ENCODE measurements around the gene SETD7. TPM values are rescaled to one million over a fixed set of nuclear protein-coding genes. Genes with fewer than 3 reads are reported as not detected.

The SETD7 gene
- total RNA-seq, 2 donors from 2014 or later, result 51.8 to 69.5 TPM

- Histone ChIP-seq H3K27me3 (no peaks in the 10 kb centered on the region), H3K27ac (no peak overlapping the region), H3K4me3 (no peak overlapping the region), H3K9me3 (no peaks in the 10 kb centered on the region), H3K36me3 (no peaks in the 10 kb centered on the region), H3K4me1 (no peaks in the 10 kb centered on the region)
- no peak for DNase-seq (ENCODE audit: low spot score)
- no peak for TF ChIP-seq CTCF (IDR thresholded peaks at IDR 0.05)
These were observed 74.6 kb downstream of the SETD7 start for GRCh38 chr4:139481465-139481864.

DNA sequence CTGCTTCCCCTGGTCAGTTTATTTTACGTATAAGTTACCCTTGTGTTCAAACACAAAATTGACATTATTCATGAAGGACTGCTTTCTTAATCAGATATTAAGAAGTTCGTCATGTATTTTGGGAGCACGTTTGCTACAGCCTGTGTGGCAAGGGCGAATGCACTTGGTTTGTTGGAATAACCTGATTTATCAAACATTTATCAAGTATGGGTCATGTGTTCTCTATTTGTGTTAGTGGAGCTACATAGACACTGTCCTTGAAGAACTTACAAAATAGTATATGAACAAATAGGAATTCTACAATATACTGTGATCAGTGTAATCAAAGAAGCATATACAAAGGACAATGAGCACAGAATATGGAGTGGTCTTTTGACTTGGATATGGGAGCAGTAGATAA lies 79.7 kb downstream of the SETD7 start:
- peaks cover 0 to 9% of the 10 kb centered on the region in 2 donors for H3K9me3 ChIP-seq
- no peaks in the 10 kb centered on the region for H3K4me1 ChIP-seq
- no peak for DNase-seq (ENCODE audit: low spot score)
- no peak for TF ChIP-seq CTCF (IDR thresholded peaks at IDR 0.05)
- no peaks in the 10 kb centered on the region for H3K27me3 ChIP-seq
- H3K27ac ChIP-seq, result no peak overlapping the region
- H3K4me3 ChIP-seq, result no peak overlapping the region
- peaks cover 22% of the 10 kb centered on the region for H3K36me3 ChIP-seq

- no peak overlapping the region for H3K4me3 ChIP-seq
- peaks cover 0 to 21% of the 10 kb centered on the region in 2 donors for H3K9me3 ChIP-seq
- H3K4me1 ChIP-seq, result no peaks in the 10 kb centered on the region
- H3K27me3 ChIP-seq, result no peaks in the 10 kb centered on the region
- H3K36me3 ChIP-seq, result peaks cover 22% of the 10 kb centered on the region
- no peak for DNase-seq (ENCODE audit: low spot score)
- no peak for TF ChIP-seq CTCF (IDR thresholded peaks at IDR 0.05)
- H3K27ac ChIP-seq, result no peak overlapping the region
These were observed 83.2 kb downstream of the SETD7 start for GRCh38 chr4:139472852-139473251.

- H3K27me3 ChIP-seq, result no peaks in the 10 kb centered on the region
- H3K36me3 ChIP-seq, result peaks cover 22% of the 10 kb centered on the region
- H3K27ac ChIP-seq, result no peak overlapping the region
- DNase-seq (ENCODE audit: low spot score), result no peak
- no peaks in the 10 kb centered on the region for H3K4me1 ChIP-seq
- H3K4me3 ChIP-seq, result no peak overlapping the region
- no peak for TF ChIP-seq CTCF (IDR thresholded peaks at IDR 0.05)
- peaks cover 0 to 21% of the 10 kb centered on the region in 2 donors for H3K9me3 ChIP-seq
These were observed 84.9 kb downstream of the SETD7 start for GRCh38 chr4:139470997-139471665.

DNA sequence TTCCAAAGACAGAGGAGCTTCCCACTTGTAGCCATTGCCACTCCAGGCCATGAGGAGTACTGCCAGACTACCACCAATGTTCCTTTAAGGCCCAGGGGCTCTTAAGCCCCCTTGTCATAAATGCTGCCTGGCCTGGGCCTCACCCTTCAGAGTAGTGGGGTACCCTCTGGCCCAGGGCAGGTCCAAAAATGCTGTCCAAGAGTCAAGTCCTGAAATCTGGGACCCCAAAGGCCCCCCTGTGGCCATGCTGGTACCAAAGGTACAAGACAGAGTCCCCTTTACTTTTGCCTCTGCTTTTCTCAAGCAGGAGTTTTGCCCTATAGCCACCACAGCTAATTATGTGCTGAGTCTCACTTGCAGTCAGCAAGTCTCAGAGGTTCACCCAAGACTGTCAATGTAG lies 85.7 kb downstream of the SETD7 start:
- peaks cover 22% of the 10 kb centered on the region for H3K36me3 ChIP-seq
- no peak for TF ChIP-seq CTCF (IDR thresholded peaks at IDR 0.05)
- no peak for DNase-seq (ENCODE audit: low spot score)
- no peak overlapping the region for H3K27ac ChIP-seq
- peaks cover 0 to 21% of the 10 kb centered on the region in 2 donors for H3K9me3 ChIP-seq
- H3K4me1 ChIP-seq, result no peaks in the 10 kb centered on the region
- H3K27me3 ChIP-seq, result no peaks in the 10 kb centered on the region
- H3K4me3 ChIP-seq, result no peak overlapping the region

- Histone ChIP-seq H3K36me3 (peaks cover 22% of the 10 kb centered on the region), H3K9me3 (peaks cover 0 to 21% of the 10 kb centered on the region in 2 donors), H3K27me3 (no peaks in the 10 kb centered on the region), H3K4me3 (no peak overlapping the region), H3K4me1 (no peaks in the 10 kb centered on the region), H3K27ac (no peak overlapping the region)
- DNase-seq (ENCODE audit: low spot score), result no peak
- no peak for TF ChIP-seq CTCF (IDR thresholded peaks at IDR 0.05)
These were observed 86.2 kb downstream of the SETD7 start for GRCh38 chr4:139469869-139470268.
